MCF 10A (cell line): ENCODE results near the gene IL20. TPM values are rescaled to one million over a fixed set of nuclear protein-coding genes. Genes with fewer than 3 reads are reported as not detected.

Experiments used
- BruUV-seq: library from RNA; stranded (reverse); fragments of 400-500 nt; replicated peaks from 2 replicates; lab custom pipeline; 2021; lab: Mats Ljungman, UMichigan
- CTCF ChIA-PET: fragments of 300-600 bp; sonication (Branson Sonifier 250); formaldehyde crosslinking; extraction: SDS; loops from one replicate; lab custom pipeline; 2021; ENCODE audit warnings: antibody characterized with exemption, inconsistent platforms; lab: Yijun Ruan, JAX
- POLR2A ChIA-PET: fragments of 300-600, 350-650 bp; sonication (Branson Sonifier 250); formaldehyde crosslinking; extraction: SDS; loops from one replicate; lab custom pipeline; 2020; ENCODE audit warnings: antibody characterized with exemption, inconsistent platforms; lab: Yijun Ruan, JAX
- DNase-seq: peaks from one replicate; pipeline ENCODE4 v3.0.0-alpha.2; 2018; ENCODE audit not compliant: unreplicated experiment
- H3K27ac Mint-ChIP-seq: one replicate; pipeline ENCODE4 v1.8.0; 2022; ENCODE audit warnings: mild to moderate bottlenecking, low read depth, mixed read lengths; ENCODE audit not compliant: unreplicated experiment
- H3K27me3 Mint-ChIP-seq: one replicate; pipeline ENCODE4 v1.8.0; 2022; ENCODE audit warnings: mixed read lengths; ENCODE audit not compliant: insufficient read depth, unreplicated experiment
- H3K36me3 Mint-ChIP-seq: one replicate; pipeline ENCODE4 v1.8.0; 2022; ENCODE audit warnings: mild to moderate bottlenecking, moderate library complexity, mixed read lengths; ENCODE audit not compliant: insufficient read depth, unreplicated experiment
- H3K4me1 Mint-ChIP-seq: one replicate; pipeline ENCODE4 v1.8.0; 2022; ENCODE audit warnings: mixed read lengths; ENCODE audit not compliant: insufficient read depth, unreplicated experiment
- H3K4me3 Mint-ChIP-seq: one replicate; pipeline ENCODE4 v1.8.0; 2022; ENCODE audit warnings: mild to moderate bottlenecking, moderate library complexity, mixed read lengths; ENCODE audit not compliant: unreplicated experiment
- H3K9me3 Mint-ChIP-seq: one replicate; pipeline ENCODE4 v1.8.0; 2022; ENCODE audit warnings: mixed read lengths; ENCODE audit not compliant: unreplicated experiment
- intact Hi-C: fragments of 100-400 bp; cut with micrococcal nuclease; formaldehyde crosslinking; loops from 2 replicates; pipeline ENCODE4 v1.14.1; 2022
- total RNA-seq: library from RNA; stranded (reverse); gene quantifications from 2 replicates; pipeline ENCODE4 v1.2.3, GENCODE V29; 2022
- TF ChIP-seq, protein P1 (sequence below): fragments of 200-600 bp; IDR thresholded peaks from one replicate; pipeline ENCODE4 v1.8.0; 2022; ENCODE audit warnings: antibody characterized with exemption, mild to moderate bottlenecking; ENCODE audit not compliant: unreplicated experiment

The IL20 gene
- total RNA-seq, 1 experiment from 2014 or later, result not detected

DNA sequence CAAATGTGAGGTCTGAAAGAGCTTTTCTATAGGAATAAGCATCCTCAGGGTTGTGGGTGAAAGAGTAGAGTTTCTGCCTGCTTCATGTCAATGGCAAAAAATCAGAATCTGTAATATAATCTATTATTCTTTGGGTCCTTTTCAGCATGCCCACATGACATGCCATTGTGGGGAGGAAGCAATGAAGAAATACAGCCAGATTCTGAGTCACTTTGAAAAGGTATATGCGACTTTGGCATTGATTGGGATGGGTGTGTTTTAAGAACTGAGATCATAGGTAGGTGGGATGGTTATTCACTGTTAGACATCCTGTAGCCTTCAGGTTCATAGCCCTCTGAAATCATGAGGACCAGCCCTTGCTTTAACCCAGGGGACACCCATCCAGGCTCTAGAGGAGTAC, 1.8 kb downstream of the IL20 start:
- Mint-ChIP-seq H3K4me3 (no peak overlapping the region), H3K9me3 (no peaks in the 10 kb centered on the region), H3K4me1 (peaks cover 32% of the 10 kb centered on the region), H3K27ac (peak overlapping the region; percentile 0), H3K27me3 (no peaks in the 10 kb centered on the region), H3K36me3 (no peaks in the 10 kb centered on the region)
- DNase-seq, result peak; percentile 60
- TF ChIP-seq, protein P1, sequence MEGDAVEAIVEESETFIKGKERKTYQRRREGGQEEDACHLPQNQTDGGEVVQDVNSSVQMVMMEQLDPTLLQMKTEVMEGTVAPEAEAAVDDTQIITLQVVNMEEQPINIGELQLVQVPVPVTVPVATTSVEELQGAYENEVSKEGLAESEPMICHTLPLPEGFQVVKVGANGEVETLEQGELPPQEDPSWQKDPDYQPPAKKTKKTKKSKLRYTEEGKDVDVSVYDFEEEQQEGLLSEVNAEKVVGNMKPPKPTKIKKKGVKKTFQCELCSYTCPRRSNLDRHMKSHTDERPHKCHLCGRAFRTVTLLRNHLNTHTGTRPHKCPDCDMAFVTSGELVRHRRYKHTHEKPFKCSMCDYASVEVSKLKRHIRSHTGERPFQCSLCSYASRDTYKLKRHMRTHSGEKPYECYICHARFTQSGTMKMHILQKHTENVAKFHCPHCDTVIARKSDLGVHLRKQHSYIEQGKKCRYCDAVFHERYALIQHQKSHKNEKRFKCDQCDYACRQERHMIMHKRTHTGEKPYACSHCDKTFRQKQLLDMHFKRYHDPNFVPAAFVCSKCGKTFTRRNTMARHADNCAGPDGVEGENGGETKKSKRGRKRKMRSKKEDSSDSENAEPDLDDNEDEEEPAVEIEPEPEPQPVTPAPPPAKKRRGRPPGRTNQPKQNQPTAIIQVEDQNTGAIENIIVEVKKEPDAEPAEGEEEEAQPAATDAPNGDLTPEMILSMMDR, result no peak
- POLR2A ChIA-PET, result interaction anchor here (0.8 to 3.8 kb wide), 6 partner anchors 17 to 46 kb away, joined by 3 to 38 read pairs (median 3); no protein-coding TSS in a partner anchor
- intact Hi-C loops, result no loop called here
- BruUV-seq, result no TSS peak
- CTCF ChIA-PET, result interaction anchor here (0.6 to 4.4 kb wide), 11 partner anchors 11 to 141 kb away, joined by 3 to 37 read pairs (median 5); no protein-coding TSS in a partner anchor

DNA sequence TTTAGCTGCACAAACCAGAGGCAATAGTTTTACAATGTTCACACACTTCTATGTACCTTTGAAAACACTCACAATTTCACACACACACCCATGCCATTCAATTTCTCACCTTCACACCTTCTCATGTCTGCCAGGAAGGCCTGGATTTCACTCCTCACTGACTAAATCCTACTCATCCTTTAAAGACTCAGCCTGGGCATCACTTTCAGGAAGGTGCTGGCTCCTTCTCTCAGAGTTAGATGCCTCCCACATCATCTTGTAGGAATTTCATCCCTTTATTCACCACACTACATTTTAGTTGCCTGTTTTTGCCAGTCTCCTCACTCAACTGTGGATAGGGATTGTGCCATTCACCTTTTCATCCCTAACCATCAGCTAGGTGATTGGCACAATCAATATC, 2.3 kb downstream of the IL20 start:
- Mint-ChIP-seq H3K27ac (peak overlapping the region; percentile 0), H3K4me3 (no peak overlapping the region), H3K9me3 (no peaks in the 10 kb centered on the region), H3K27me3 (no peaks in the 10 kb centered on the region), H3K4me1 (peaks cover 32% of the 10 kb centered on the region), H3K36me3 (no peaks in the 10 kb centered on the region)
- CTCF ChIA-PET, result interaction anchor here (0.5 to 4.4 kb wide), 9 partner anchors 10 to 141 kb away, joined by 3 to 37 read pairs (median 8); no protein-coding TSS in a partner anchor
- intact Hi-C loops, result no loop called here
- TSS peak; percentile 19 for BruUV-seq
- POLR2A ChIA-PET, result interaction anchor here (0.8 to 3.8 kb wide), 9 partner anchors 8 to 45 kb away, joined by 3 to 38 read pairs (median 3); no protein-coding TSS in a partner anchor
- DNase-seq, result no peak
- TF ChIP-seq, protein P1, result no peak

DNA sequence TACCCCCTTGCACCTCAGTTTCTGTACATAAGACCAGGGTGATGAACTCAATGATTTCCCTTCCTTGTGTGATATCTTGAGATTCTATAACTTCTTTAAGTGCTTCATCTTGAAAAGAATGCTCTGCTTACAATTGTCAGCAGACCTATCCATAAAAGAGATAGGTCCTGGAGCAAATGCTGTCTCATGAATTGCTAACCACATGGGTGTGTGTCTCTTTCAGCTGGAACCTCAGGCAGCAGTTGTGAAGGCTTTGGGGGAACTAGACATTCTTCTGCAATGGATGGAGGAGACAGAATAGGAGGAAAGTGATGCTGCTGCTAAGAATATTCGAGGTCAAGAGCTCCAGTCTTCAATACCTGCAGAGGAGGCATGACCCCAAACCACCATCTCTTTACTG, 2.8 kb downstream of the IL20 start:
- H3K9me3 Mint-ChIP-seq, result no peaks in the 10 kb centered on the region
- H3K4me3 Mint-ChIP-seq, result no peak overlapping the region
- intact Hi-C loops, result no loop called here
- no peaks in the 10 kb centered on the region for H3K27me3 Mint-ChIP-seq
- TF ChIP-seq, protein P1, result no peak
- CTCF ChIA-PET, result interaction anchor here (0.5 to 4.4 kb wide), 8 partner anchors 10 to 60 kb away, joined by 3 to 37 read pairs (median 12); no protein-coding TSS in a partner anchor
- no TSS peak for BruUV-seq
- peaks cover 36% of the 10 kb centered on the region for H3K4me1 Mint-ChIP-seq
- no peaks in the 10 kb centered on the region for H3K36me3 Mint-ChIP-seq
- DNase-seq, result no peak
- POLR2A ChIA-PET, result interaction anchor here (0.7 to 1.9 kb wide), 5 partner anchors 9 to 234 kb away, joined by 3 to 6 read pairs (median 3); no protein-coding TSS in a partner anchor
- H3K27ac Mint-ChIP-seq, result no peak overlapping the region

DNA sequence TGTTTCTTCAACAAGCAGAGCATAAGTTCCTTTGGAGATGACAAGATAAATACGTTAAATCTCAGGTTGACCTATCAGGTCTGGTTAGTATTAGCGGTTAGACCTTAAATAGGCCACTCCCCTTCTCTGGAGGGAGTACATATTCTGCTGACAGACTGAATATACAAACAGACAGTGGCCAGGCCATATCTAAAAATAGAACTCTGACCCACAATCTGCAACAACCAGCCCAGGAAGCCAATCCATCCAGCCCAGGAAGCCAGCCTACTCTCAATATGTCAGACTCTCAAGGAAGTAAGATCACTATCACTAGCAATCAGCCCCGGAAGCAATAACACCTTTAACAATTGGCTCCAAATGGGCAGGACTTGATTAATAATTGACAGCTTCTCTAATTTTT, 6.7 kb downstream of the IL20 start:
- no peak for DNase-seq
- H3K36me3 Mint-ChIP-seq, result peaks cover 6% of the 10 kb centered on the region
- no TSS peak for BruUV-seq
- H3K27me3 Mint-ChIP-seq, result no peaks in the 10 kb centered on the region
- CTCF ChIA-PET, result interaction anchor here (0.6 to 5.8 kb wide), 7 partner anchors 12 to 209 kb away, joined by 4 to 34 read pairs (median 10); no protein-coding TSS in a partner anchor
- POLR2A ChIA-PET, result interaction anchor here (0.8 to 6.1 kb wide), 9 partner anchors 10 to 36 kb away, joined by 3 to 69 read pairs (median 4); no protein-coding TSS in a partner anchor
- no peak overlapping the region for H3K4me3 Mint-ChIP-seq
- no peaks in the 10 kb centered on the region for H3K9me3 Mint-ChIP-seq
- intact Hi-C loops, result no loop called here
- H3K27ac Mint-ChIP-seq, result no peak overlapping the region
- peaks cover 24% of the 10 kb centered on the region for H3K4me1 Mint-ChIP-seq
- TF ChIP-seq, protein P1, result no peak
